Mesodermal cell (in vitro differentiated cells): ENCODE results near the gene BRCA2.
A peak's percentile ranks its signal among the peaks of the same experiment; 100 is the strongest.

ENCODE experiments used
- H3K27ac ChIP-seq: 2 replicates; pipeline ENCODE4 v1.7.0; 2013; ENCODE audit warnings: mild to moderate bottlenecking, low read depth, low read length, moderate library complexity; ENCODE audit not compliant: severe bottlenecking
- H3K36me3 ChIP-seq: 2 replicates; pipeline ENCODE4 v1.7.1; 2013; ENCODE audit warnings: mild to moderate bottlenecking, low read length, moderate library complexity; ENCODE audit not compliant: control insufficient read depth, insufficient read depth
- H3K4me1 ChIP-seq: one replicate; pipeline ENCODE4 v1.7.1; 2013; ENCODE audit warnings: mild to moderate bottlenecking, low read length; ENCODE audit not compliant: insufficient read depth, control insufficient read depth, poor library complexity, severe bottlenecking
- H3K4me3 ChIP-seq: 2 replicates; pipeline ENCODE4 v1.7.0; 2013; ENCODE audit warnings: low read length, control low read depth, mild to moderate bottlenecking; ENCODE audit not compliant: insufficient read depth, poor library complexity, severe bottlenecking; ENCODE audit errors: extremely low read depth
- H3K9me3 ChIP-seq: 2 replicates; pipeline ENCODE4 v1.7.1; 2013; ENCODE audit warnings: mild to moderate bottlenecking, low read length, moderate library complexity; ENCODE audit not compliant: control insufficient read depth
- WGBS, 2 experiments: methylation state at CpG; one replicate each; pipeline ENCODE4 v1.1.5; 2013; ENCODE audit warnings: missing lambda C conversion rate in 2 of 2; ENCODE audit not compliant: insufficient coverage in 2 of 2; 5-methylcytosine and 5-hydroxymethylcytosine counted together

BRCA2 gene

GRCh38 chr13:32414580-32414979 lies 99.3 kb downstream of the BRCA2 start:
- H3K9me3 ChIP-seq: peaks cover 6% of the 10 kb centered on the region
- no peaks in the 10 kb centered on the region for H3K36me3 ChIP-seq
- 83 to 92% methylated on average over 1 to 2 of the region's 2 CpGs for WGBS, 2 experiments
- H3K4me3 ChIP-seq: no peak overlapping the region
- H3K27ac ChIP-seq: no peak overlapping the region
- no peaks in the 10 kb centered on the region for H3K4me1 ChIP-seq

- Histone ChIP-seq H3K36me3 (no peaks in the 10 kb centered on the region), H3K4me1 (no peaks in the 10 kb centered on the region), H3K27ac (no peak overlapping the region), H3K9me3 (peaks cover 10% of the 10 kb centered on the region), H3K4me3 (no peak overlapping the region)
Measured at GRCh38 chr13:32415019-32415418, 99.7 kb downstream of the BRCA2 start.

- Histone ChIP-seq H3K27ac (no peak overlapping the region), H3K4me3 (no peak overlapping the region), H3K36me3 (no peaks in the 10 kb centered on the region), H3K4me1 (no peaks in the 10 kb centered on the region), H3K9me3 (peaks cover 12% of the 10 kb centered on the region)
- WGBS, 2 experiments: 80 to 100% methylated on average over 1 of the region's 1 CpG
Measured at GRCh38 chr13:32417995-32418394, 102.7 kb downstream of the BRCA2 start.

GRCh38 chr13:32419862-32420261 lies 104.6 kb downstream of the BRCA2 start:
- 86 to 100% methylated on average over 1 to 2 of the region's 2 CpGs for WGBS, 2 experiments
- H3K4me1 ChIP-seq: no peaks in the 10 kb centered on the region
- H3K9me3 ChIP-seq: peaks cover 12% of the 10 kb centered on the region
- H3K27ac ChIP-seq: no peak overlapping the region
- no peaks in the 10 kb centered on the region for H3K36me3 ChIP-seq
- no peak overlapping the region for H3K4me3 ChIP-seq

- Histone ChIP-seq H3K4me3 (no peak overlapping the region), H3K4me1 (peaks cover 6% of the 10 kb centered on the region), H3K36me3 (peaks cover 1% of the 10 kb centered on the region), H3K27ac (no peak overlapping the region), H3K9me3 (peaks cover 7% of the 10 kb centered on the region)
- WGBS, 2 experiments: 100% methylated on average over 3 of the region's 3 CpGs
Measured at GRCh38 chr13:32423592-32423991, 108.3 kb downstream of the BRCA2 start.

- peaks cover 8% of the 10 kb centered on the region for H3K4me1 ChIP-seq
- peaks cover under 1% of the 10 kb centered on the region for H3K9me3 ChIP-seq
- no peak overlapping the region for H3K27ac ChIP-seq
- H3K36me3 ChIP-seq: peaks cover 16% of the 10 kb centered on the region
- no peak overlapping the region for H3K4me3 ChIP-seq
- 88 to 98% methylated on average over 6 of the region's 7 CpGs for WGBS, 2 experiments
Measured at GRCh38 chr13:32425158-32425557, 109.8 kb downstream of the BRCA2 start.

- 77 to 78% methylated on average over 16 to 17 of the region's 19 CpGs for WGBS, 2 experiments
- Histone ChIP-seq H3K36me3 (peaks cover 18% of the 10 kb centered on the region), H3K9me3 (no peaks in the 10 kb centered on the region), H3K4me3 (no peak overlapping the region), H3K27ac (no peak overlapping the region), H3K4me1 (peaks cover 8% of the 10 kb centered on the region)
Measured at GRCh38 chr13:32426191-32426989, 111.1 kb downstream of the BRCA2 start.

- Histone ChIP-seq H3K36me3 (peaks cover 20% of the 10 kb centered on the region), H3K9me3 (no peaks in the 10 kb centered on the region), H3K27ac (no peak overlapping the region), H3K4me3 (peak overlapping the region; percentile 53), H3K4me1 (peaks cover 8% of the 10 kb centered on the region)
- 5 to 6% methylated on average over 67 to 77 of the region's 90 CpGs for WGBS, 2 experiments
Measured at GRCh38 chr13:32426990-32427851, 111.9 kb downstream of the BRCA2 start.

- H3K27ac ChIP-seq: no peak within 1 kb of the TSS
- 6 to 7% methylated on average over 24 to 25 of the region's 40 CpGs for WGBS, 2 experiments
- peaks cover 20% of the 10 kb centered on the region for H3K36me3 ChIP-seq
Measured at GRCh38 chr13:32427852-32428580, 112.7 kb downstream of the BRCA2 start, which contains the start of gene N4BP2L1. TSS of gene N4BP2L1 (minus strand) at chr13:32428130. CDS start at chr13:32428082, 48 bp downstream.

GRCh38 chr13:32428581-32429432 lies 113.5 kb downstream of the BRCA2 start:
- Histone ChIP-seq H3K27ac (no peak overlapping the region), H3K9me3 (no peaks in the 10 kb centered on the region), H3K4me1 (peaks cover 8% of the 10 kb centered on the region), H3K36me3 (peaks cover 20% of the 10 kb centered on the region), H3K4me3 (peak overlapping the region; percentile 53)
- WGBS, 2 experiments: 92 to 94% methylated on average over 2 to 6 of the region's 9 CpGs

More at GRCh38 chr13:32427852-32428580, 112.7 kb downstream of the BRCA2 start, which contains the start of gene N4BP2L1:
- peaks cover 8% of the 10 kb centered on the region for H3K4me1 ChIP-seq
- peak within 1 kb of the TSS; percentile 53 for H3K4me3 ChIP-seq
- H3K9me3 ChIP-seq: no peaks in the 10 kb centered on the region
